ENCODE data around the gene MBNL2.

Gene MBNL2

GRCh38 chr13:97329331-97329730 lies 107.2 kb downstream of the MBNL2 start:
- no peak for TF ChIP-seq CTCF (IDR thresholded peaks at IDR 0.05; ENCODE audit: extremely low read depth, insufficient read depth, missing control alignments)
- in situ Hi-C loops (cut with MboI; ENCODE audit: low pct_unique_long_range_greater_than_20kb, low sequenced_read_pairs, unreplicated experiment): no loop called here

GRCh38 chr13:97330448-97330847 lies 108.3 kb downstream of the MBNL2 start:
- no peak for TF ChIP-seq CTCF (IDR thresholded peaks at IDR 0.05; ENCODE audit: extremely low read depth, insufficient read depth, missing control alignments)
- DNase-seq (ENCODE audit: low spot score): no peak
- in situ Hi-C loops (cut with MboI; ENCODE audit: low pct_unique_long_range_greater_than_20kb, low sequenced_read_pairs, unreplicated experiment): no loop called here

More at GRCh38 chr13:97329331-97329730, 107.2 kb downstream of the MBNL2 start:
- no peak for DNase-seq (ENCODE audit: low spot score)

GRCh38 chr13:97332742-97333141 lies 110.6 kb downstream of the MBNL2 start:
- no peak for TF ChIP-seq CTCF (IDR thresholded peaks at IDR 0.05; ENCODE audit: extremely low read depth, insufficient read depth, missing control alignments)
- in situ Hi-C loops (cut with MboI; ENCODE audit: low pct_unique_long_range_greater_than_20kb, low sequenced_read_pairs, unreplicated experiment): no loop called here
- no peak for DNase-seq (ENCODE audit: low spot score)

GRCh38 chr13:97333983-97334382 lies 111.8 kb downstream of the MBNL2 start:
- no peak for TF ChIP-seq CTCF (IDR thresholded peaks at IDR 0.05; ENCODE audit: extremely low read depth, insufficient read depth, missing control alignments)
- in situ Hi-C loops (cut with MboI; ENCODE audit: low pct_unique_long_range_greater_than_20kb, low sequenced_read_pairs, unreplicated experiment): no loop called here
- DNase-seq (ENCODE audit: low spot score): no peak

DNA sequence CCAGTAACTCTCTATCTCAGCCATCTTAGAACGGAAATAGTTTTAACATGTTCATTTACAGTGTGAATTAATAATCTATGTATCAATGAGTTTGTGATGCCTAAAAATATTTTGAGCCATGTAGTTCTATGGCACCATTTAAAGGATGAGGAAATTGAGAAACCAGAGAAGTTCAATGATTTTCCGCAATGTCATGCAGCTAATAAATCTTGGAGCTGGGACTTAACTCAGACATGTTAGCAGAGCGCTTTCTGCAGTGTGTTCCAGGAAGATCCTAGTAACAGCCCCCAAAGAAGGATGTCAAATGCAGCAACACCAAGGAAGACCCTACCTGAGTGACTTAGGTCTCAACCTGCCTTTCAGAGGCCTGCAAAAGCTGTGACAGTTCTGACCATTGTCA lies 112.6 kb downstream of the MBNL2 start:
- DNase-seq (ENCODE audit: low spot score): no peak
- in situ Hi-C loops (cut with MboI; ENCODE audit: low pct_unique_long_range_greater_than_20kb, low sequenced_read_pairs, unreplicated experiment): no loop called here
- no peak for TF ChIP-seq CTCF (IDR thresholded peaks at IDR 0.05; ENCODE audit: extremely low read depth, insufficient read depth, missing control alignments)

GRCh38 chr13:97335488-97336134 lies 113.5 kb downstream of the MBNL2 start:
- DNase-seq (ENCODE audit: low spot score): no peak
- TF ChIP-seq CTCF (IDR thresholded peaks at IDR 0.05; ENCODE audit: extremely low read depth, insufficient read depth, missing control alignments): no peak
- in situ Hi-C loops (cut with MboI; ENCODE audit: low pct_unique_long_range_greater_than_20kb, low sequenced_read_pairs, unreplicated experiment): no loop called here
